Ovary (tissue), 3 donors: ENCODE data around the gene CLIP2.
"Not testable (repeated sequence)": the region's sequence is repeated elsewhere in the genome, so short reads cannot be mapped to it uniquely, and the experiment has no call there.

Experiments
- POLR2A ChIP-seq: fragments of 450-650 bp; IDR thresholded peaks from one replicate; pipeline ENCODE4 v1.6.1; 2017; ENCODE audit warnings: antibody characterized with exemption, mild to moderate bottlenecking, moderate library complexity
- TF ChIP-seq, protein P1 (sequence below), 3 donors: fragments of 450-650 bp in 2 of 3; fragments of 200-600 bp in 1 of 3; IDR thresholded peaks; one replicate each; pipeline versions ENCODE4 v1.5.1 to v1.8.0; 2016 to 2022; ENCODE audit warnings: antibody characterized with exemption in 3 of 3, mild to moderate bottlenecking in 1 of 3
- donor health status: DM: no; HTN: no; CAD: no.

DNA sequence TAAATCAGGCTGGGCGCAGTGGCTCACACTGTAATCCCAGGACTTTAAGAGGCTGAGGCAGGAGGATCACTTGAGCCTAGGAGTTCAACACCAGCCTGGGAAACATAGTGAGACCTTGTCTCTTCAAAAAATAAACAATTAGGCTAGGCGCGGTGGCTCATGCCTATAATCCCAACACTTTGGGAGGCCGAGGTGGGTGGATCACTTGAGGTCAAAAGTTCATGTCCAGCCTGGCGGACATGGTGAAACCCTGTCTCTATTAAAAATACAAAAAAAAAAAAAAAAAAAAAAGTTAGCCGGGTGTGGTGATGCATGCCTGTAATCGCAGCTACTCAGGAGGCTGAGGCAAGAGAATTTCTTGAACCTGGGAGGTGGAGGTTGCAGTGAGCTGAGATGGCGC, 95.6 kb downstream of the CLIP2 start:
- TF ChIP-seq, protein P1, sequence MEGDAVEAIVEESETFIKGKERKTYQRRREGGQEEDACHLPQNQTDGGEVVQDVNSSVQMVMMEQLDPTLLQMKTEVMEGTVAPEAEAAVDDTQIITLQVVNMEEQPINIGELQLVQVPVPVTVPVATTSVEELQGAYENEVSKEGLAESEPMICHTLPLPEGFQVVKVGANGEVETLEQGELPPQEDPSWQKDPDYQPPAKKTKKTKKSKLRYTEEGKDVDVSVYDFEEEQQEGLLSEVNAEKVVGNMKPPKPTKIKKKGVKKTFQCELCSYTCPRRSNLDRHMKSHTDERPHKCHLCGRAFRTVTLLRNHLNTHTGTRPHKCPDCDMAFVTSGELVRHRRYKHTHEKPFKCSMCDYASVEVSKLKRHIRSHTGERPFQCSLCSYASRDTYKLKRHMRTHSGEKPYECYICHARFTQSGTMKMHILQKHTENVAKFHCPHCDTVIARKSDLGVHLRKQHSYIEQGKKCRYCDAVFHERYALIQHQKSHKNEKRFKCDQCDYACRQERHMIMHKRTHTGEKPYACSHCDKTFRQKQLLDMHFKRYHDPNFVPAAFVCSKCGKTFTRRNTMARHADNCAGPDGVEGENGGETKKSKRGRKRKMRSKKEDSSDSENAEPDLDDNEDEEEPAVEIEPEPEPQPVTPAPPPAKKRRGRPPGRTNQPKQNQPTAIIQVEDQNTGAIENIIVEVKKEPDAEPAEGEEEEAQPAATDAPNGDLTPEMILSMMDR (IDR thresholded peaks at IDR 0.05) = not testable (repeated sequence)
- not testable (repeated sequence) for TF ChIP-seq POLR2A
